ENCODE results near the gene ANP32E.
"Not testable (repeated sequence)": the region's sequence is repeated elsewhere in the genome, so short reads cannot be mapped to it uniquely, and the experiment has no call there.

The ANP32E gene

GRCh38 chr1:150257624-150258585, 22.0 kb upstream of the ANP32E start, which contains the start of gene CA14:
CA14 (plus strand) TSS chr1:150257774; CDS start chr1:150258129, 355 bp downstream.
- H3K27ac ChIP-seq: no peak within 1 kb of the TSS
- DNase-seq (ENCODE audit: low read depth, low spot score): no peak

- no peak overlapping the region for H3K27ac ChIP-seq
- DNase-seq (ENCODE audit: low read depth, low spot score): no peak
Observed at GRCh38 chr1:150256554-150257341, 20.8 kb upstream of the ANP32E start.

- no peak overlapping the region for H3K27ac ChIP-seq
- no peak for DNase-seq (ENCODE audit: low read depth, low spot score)
Observed at GRCh38 chr1:150256198-150256553, 20.3 kb upstream of the ANP32E start.

- no peak overlapping the region for H3K27ac ChIP-seq
- no peak for DNase-seq (ENCODE audit: low read depth, low spot score)
Observed at GRCh38 chr1:150249936-150250335, 14.0 kb upstream of the ANP32E start.

- no peak for DNase-seq (ENCODE audit: low read depth, low spot score)
- no peak overlapping the region for H3K27ac ChIP-seq
Observed at GRCh38 chr1:150243003-150243402, 7.1 kb upstream of the ANP32E start.

- DNase-seq (ENCODE audit: low read depth, low spot score): no peak
Observed at GRCh38 chr1:150237746-150238145, 1.8 kb upstream of the ANP32E start.

GRCh38 chr1:150237176-150237575, 1.3 kb upstream of the ANP32E start:
- not testable (repeated sequence) for H3K27ac ChIP-seq; DNase-seq (ENCODE audit: low read depth, low spot score)

More at GRCh38 chr1:150237746-150238145, 1.8 kb upstream of the ANP32E start:
- no peak overlapping the region for H3K27ac ChIP-seq

GRCh38 chr1:150236614-150237100, 745 bp upstream of the ANP32E start:
- H3K27ac ChIP-seq: no peak overlapping the region
- no peak for DNase-seq (ENCODE audit: low read depth, low spot score)

- DNase-seq (ENCODE audit: low read depth, low spot score): no peak
Observed at GRCh38 chr1:150235294-150235851, 539 bp downstream of the ANP32E start.

GRCh38 chr1:150234566-150235293, 1.2 kb downstream of the ANP32E start:
- peak overlapping the region; percentile 73 for H3K27ac ChIP-seq
- no peak for DNase-seq (ENCODE audit: low read depth, low spot score)

More at GRCh38 chr1:150235294-150235851, 539 bp downstream of the ANP32E start:
- peak overlapping the region; percentile 73 for H3K27ac ChIP-seq

- H3K27ac ChIP-seq: peak overlapping the region; percentile 73
- DNase-seq (ENCODE audit: low read depth, low spot score): no peak
Observed at GRCh38 chr1:150234309-150234565, 1.7 kb downstream of the ANP32E start.

- H3K27ac ChIP-seq: peak overlapping the region; percentile 73
- no peak for DNase-seq (ENCODE audit: low read depth, low spot score)
Observed at GRCh38 chr1:150233359-150234308, 2.3 kb downstream of the ANP32E start.

GRCh38 chr1:150232921-150233320, 3.0 kb downstream of the ANP32E start:
- not testable (repeated sequence) for DNase-seq (ENCODE audit: low read depth, low spot score)

GRCh38 chr1:150228246-150228645, 7.7 kb downstream of the ANP32E start:
- H3K27ac ChIP-seq; DNase-seq (ENCODE audit: low read depth, low spot score): not testable (repeated sequence)

More at GRCh38 chr1:150232921-150233320, 3.0 kb downstream of the ANP32E start:
- not testable (repeated sequence) for H3K27ac ChIP-seq

GRCh38 chr1:150227228-150227627, 8.7 kb downstream of the ANP32E start:
- no peak overlapping the region for H3K27ac ChIP-seq
- DNase-seq (ENCODE audit: low read depth, low spot score): no peak

GRCh38 chr1:150226486-150226885, 9.4 kb downstream of the ANP32E start:
- DNase-seq (ENCODE audit: low read depth, low spot score): no peak
- no peak overlapping the region for H3K27ac ChIP-seq

- no peak for DNase-seq (ENCODE audit: low read depth, low spot score)
- no peak overlapping the region for H3K27ac ChIP-seq
Observed at GRCh38 chr1:150225546-150225945, 10.4 kb downstream of the ANP32E start.

- no peak for DNase-seq (ENCODE audit: low read depth, low spot score)
- H3K27ac ChIP-seq: no peak overlapping the region
Observed at GRCh38 chr1:150224983-150225382, 10.9 kb downstream of the ANP32E start.

GRCh38 chr1:150221552-150221951, 14.4 kb downstream of the ANP32E start:
- H3K27ac ChIP-seq: no peak overlapping the region
- DNase-seq (ENCODE audit: low read depth, low spot score): no peak

Data from epithelial cell of prostate (primary cell).